Activated gamma-delta T cell treated with Interleukin-2 at 50 U/mL for 16 hours (primary cell): ENCODE measurements around the gene TNP2.

Source experiments
- DNase-seq: peaks from one replicate; pipeline ENCODE4 v3.0.0-alpha.2; 2020

TNP2 gene

GRCh38 chr16:11276896-11277593 is 7.9 kb upstream of the TNP2 start:
- DNase-seq = no peak

GRCh38 chr16:11276143-11276895 is 7.2 kb upstream of the TNP2 start, which contains the start of gene PRM2:
Gene PRM2 (minus strand): TSS chr16:11276480. CDS start chr16:11276370, 110 bp downstream.
- DNase-seq = no peak

GRCh38 chr16:11274964-11275363 is 5.8 kb upstream of the TNP2 start:
- no peak for DNase-seq

- DNase-seq = no peak
Measured at GRCh38 chr16:11273721-11274324, 4.7 kb upstream of the TNP2 start.

- DNase-seq = no peak
Measured at GRCh38 chr16:11272921-11273720, 4.0 kb upstream of the TNP2 start, which contains the start of gene PRM3. Gene PRM3 (minus strand): TSS chr16:11273629. CDS start chr16:11273595, 34 bp downstream.

GRCh38 chr16:11272484-11272883 is 3.4 kb upstream of the TNP2 start:
- DNase-seq = no peak

- no peak for DNase-seq
Measured at GRCh38 chr16:11271610-11272009, 2.5 kb upstream of the TNP2 start.

- DNase-seq = no peak
Measured at GRCh38 chr16:11270602-11271162, 1.6 kb upstream of the TNP2 start.

GRCh38 chr16:11265124-11265523 is 4.0 kb downstream of the TNP2 start:
- no peak for DNase-seq

GRCh38 chr16:11264155-11264832 is 4.8 kb downstream of the TNP2 start:
- DNase-seq = no peak

GRCh38 chr16:11263737-11264136 is 5.4 kb downstream of the TNP2 start:
- DNase-seq = peak; percentile 19

GRCh38 chr16:11262915-11263314 is 6.2 kb downstream of the TNP2 start:
- DNase-seq = no peak

- DNase-seq = no peak
Measured at GRCh38 chr16:11260596-11260966, 8.5 kb downstream of the TNP2 start.

GRCh38 chr16:11259655-11260595 is 9.2 kb downstream of the TNP2 start:
- DNase-seq = no peak

- no peak for DNase-seq
Measured at GRCh38 chr16:11258553-11259492, 10.3 kb downstream of the TNP2 start.

GRCh38 chr16:11257131-11257938 is 11.8 kb downstream of the TNP2 start:
- peak; percentile 63 for DNase-seq

- DNase-seq = no peak
Measured at GRCh38 chr16:11256661-11257130, 12.4 kb downstream of the TNP2 start.
